ENCODE results near the gene KAT2A. TPM values are rescaled to one million over a fixed set of nuclear protein-coding genes. Genes with fewer than 3 reads are reported as not detected.

The KAT2A gene
- total and polyA plus RNA-seq, 10 donors, result 37.8 to 168 (median 49.5) TPM

- peaks cover under 1 to 53% (median 18%) of the 10 kb centered on the region in 7 donors for H3K27me3 ChIP-seq (replicated peaks in 1 of 7)
- TF ChIP-seq POLR2AphosphoS5 (IDR thresholded peaks at IDR 0.05) (no peak), POLR2A (IDR thresholded peaks at IDR 0.05) (no peak)
- TF ChIP-seq, protein P1, sequence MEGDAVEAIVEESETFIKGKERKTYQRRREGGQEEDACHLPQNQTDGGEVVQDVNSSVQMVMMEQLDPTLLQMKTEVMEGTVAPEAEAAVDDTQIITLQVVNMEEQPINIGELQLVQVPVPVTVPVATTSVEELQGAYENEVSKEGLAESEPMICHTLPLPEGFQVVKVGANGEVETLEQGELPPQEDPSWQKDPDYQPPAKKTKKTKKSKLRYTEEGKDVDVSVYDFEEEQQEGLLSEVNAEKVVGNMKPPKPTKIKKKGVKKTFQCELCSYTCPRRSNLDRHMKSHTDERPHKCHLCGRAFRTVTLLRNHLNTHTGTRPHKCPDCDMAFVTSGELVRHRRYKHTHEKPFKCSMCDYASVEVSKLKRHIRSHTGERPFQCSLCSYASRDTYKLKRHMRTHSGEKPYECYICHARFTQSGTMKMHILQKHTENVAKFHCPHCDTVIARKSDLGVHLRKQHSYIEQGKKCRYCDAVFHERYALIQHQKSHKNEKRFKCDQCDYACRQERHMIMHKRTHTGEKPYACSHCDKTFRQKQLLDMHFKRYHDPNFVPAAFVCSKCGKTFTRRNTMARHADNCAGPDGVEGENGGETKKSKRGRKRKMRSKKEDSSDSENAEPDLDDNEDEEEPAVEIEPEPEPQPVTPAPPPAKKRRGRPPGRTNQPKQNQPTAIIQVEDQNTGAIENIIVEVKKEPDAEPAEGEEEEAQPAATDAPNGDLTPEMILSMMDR (IDR thresholded peaks at IDR 0.05 in 8 of 11, conservative IDR thresholded peaks at IDR 0.05 in 3 of 11), result no peak
- no peaks in the 10 kb centered on the region for H3K36me3 ChIP-seq
- WGBS, 5 donors, result 49 to 58% (median 55%) methylated on average over 6 of the region's 6 CpGs
- H3K27ac ChIP-seq, result no peak overlapping the region
- H3K4me1 ChIP-seq, result peaks cover 2 to 10% (median 6%) of the 10 kb centered on the region in 6 donors
- H3K9me3 ChIP-seq, result no peaks in the 10 kb centered on the region
- intact Hi-C loops (cut with DNase I; ENCODE audit: low total_unique reads), result no loop called here
- DNase-seq, result no peak
- H3K4me3 ChIP-seq, result no peak overlapping the region
Measured at GRCh38 chr17:42092939-42093338, 28.2 kb downstream of the KAT2A start.

GRCh38 chr17:42090964-42091790 lies 30.0 kb downstream of the KAT2A start:
- H3K4me3 ChIP-seq, result no peak overlapping the region
- H3K27me3 ChIP-seq (replicated peaks in 1 of 7), result peaks cover 0 to 52% (median 10%) of the 10 kb centered on the region in 7 donors
- WGBS, 5 donors, result 85 to 88% (median 86%) methylated on average over 8 of the region's 8 CpGs
- H3K36me3 ChIP-seq, result no peaks in the 10 kb centered on the region
- H3K4me1 ChIP-seq, result no peaks in the 10 kb centered on the region
- DNase-seq, result no peak
- H3K27ac ChIP-seq, result no peak overlapping the region
- H3K9me3 ChIP-seq, result no peaks in the 10 kb centered on the region
- intact Hi-C loops (cut with DNase I; ENCODE audit: low total_unique reads), result no loop called here
- TF ChIP-seq, protein P1 (IDR thresholded peaks at IDR 0.05 in 8 of 11, conservative IDR thresholded peaks at IDR 0.05 in 3 of 11), result no peak
- TF ChIP-seq POLR2A (IDR thresholded peaks at IDR 0.05) (no peak), POLR2AphosphoS5 (IDR thresholded peaks at IDR 0.05) (no peak)

DNA sequence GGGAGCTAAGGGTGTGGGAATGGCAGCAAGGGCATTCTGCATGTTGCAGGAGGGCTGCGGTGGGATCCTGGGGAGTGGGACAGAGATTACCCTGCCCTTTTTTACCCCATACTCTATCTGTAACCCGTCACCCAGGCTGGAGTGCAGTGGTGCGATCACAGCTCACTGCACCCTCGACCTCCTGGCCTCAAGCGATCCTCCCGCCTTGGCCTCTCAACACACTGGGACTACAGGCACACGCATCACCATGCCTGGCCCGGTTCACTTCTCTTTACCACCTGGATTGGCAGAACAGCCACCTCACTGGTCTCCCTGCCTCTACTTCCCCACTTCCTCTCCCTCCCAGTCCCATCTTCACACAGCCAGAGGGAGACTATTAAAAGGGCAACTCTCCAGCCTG lies 32.4 kb downstream of the KAT2A start:
- intact Hi-C loops (cut with DNase I; ENCODE audit: low total_unique reads), result no loop called here
- no peak overlapping the region for H3K4me3 ChIP-seq
- DNase-seq, result no peak
- H3K4me1 ChIP-seq, result no peaks in the 10 kb centered on the region
- H3K27me3 ChIP-seq (replicated peaks in 1 of 7), result peaks cover 0 to 41% (median 10%) of the 10 kb centered on the region in 7 donors
- H3K27ac ChIP-seq, result no peak overlapping the region
- no peaks in the 10 kb centered on the region for H3K9me3 ChIP-seq
- 87 to 89% (median 87%) methylated on average over 6 to 8 of the region's 8 CpGs for WGBS, 5 donors
- no peak for TF ChIP-seq POLR2A (IDR thresholded peaks at IDR 0.05)
- TF ChIP-seq, protein P1 (IDR thresholded peaks at IDR 0.05 in 8 of 11, conservative IDR thresholded peaks at IDR 0.05 in 3 of 11), result no peak
- TF ChIP-seq POLR2AphosphoS5 (IDR thresholded peaks at IDR 0.05), result no peak
- H3K36me3 ChIP-seq, result no peaks in the 10 kb centered on the region

Data from spleen (tissue), 11 donors.